SK-N-SH treated with all-trans-retinoic acid at 6 μM for 48 hours (cell line): ENCODE measurements around the gene SLC2A6.

ENCODE experiments used
- ATAC-seq: fragments of 200-7000 bp; cut with Tn5 transposase; 3 replicates; pipeline ENCODE4 v1.9.1; 2020; ENCODE audit warnings: mild to moderate bottlenecking, moderate library complexity
- ARNTL ChIP-seq: fragments of 450-650 bp; formaldehyde crosslinking; IDR thresholded peaks from 2 replicates; pipeline ENCODE4 v1.5.0; 2020; ENCODE audit warnings: low read depth, mild to moderate bottlenecking, moderate library complexity, borderline replicate concordance
- BACH2 ChIP-seq: fragments of 250-450 bp; sonication (Bioruptor Pico); IDR thresholded peaks from 2 replicates; pipeline ENCODE4 v1.9.0; 2021; ENCODE audit warnings: mild to moderate bottlenecking, borderline replicate concordance
- CSDC2 ChIP-seq: fragments of 250-450 bp; sonication (Bioruptor Pico); IDR thresholded peaks from 2 replicates; pipeline ENCODE4 v1.5.0; 2020; ENCODE audit warnings: mild to moderate bottlenecking, moderate library complexity
- CSRNP3 ChIP-seq: fragments of 250-450 bp; sonication (Bioruptor Pico); IDR thresholded peaks from 2 replicates; pipeline ENCODE4 v1.5.1; 2021; ENCODE audit warnings: mild to moderate bottlenecking, moderate library complexity
- ESRRG ChIP-seq: fragments of 250-450 bp; sonication (Bioruptor Pico); IDR thresholded peaks from 2 replicates; pipeline ENCODE4 v1.6.1; 2021; ENCODE audit warnings: mild to moderate bottlenecking
- GLIS3 ChIP-seq: fragments of 250-450 bp; sonication (Bioruptor Pico); IDR thresholded peaks from 2 replicates; pipeline ENCODE4 v1.5.0; 2020; ENCODE audit warnings: mild to moderate bottlenecking, moderate library complexity
- ISL1 ChIP-seq: fragments of 250-450 bp; sonication (Bioruptor Pico); IDR thresholded peaks from 2 replicates; pipeline ENCODE4 v2.1.2; 2022; ENCODE audit warnings: mild to moderate bottlenecking, moderate library complexity
- OSR1 ChIP-seq: fragments of 250-450 bp; sonication (Bioruptor Pico); IDR thresholded peaks from 2 replicates; pipeline ENCODE4 v1.8.0; 2022; ENCODE audit warnings: moderate library complexity, mild to moderate bottlenecking, inconsistent platforms
- POU6F1 ChIP-seq: fragments of 250-450 bp; sonication (Bioruptor Pico); IDR thresholded peaks from 2 replicates; pipeline ENCODE4 v1.8.0; 2021; ENCODE audit warnings: low read depth, mild to moderate bottlenecking, moderate library complexity, borderline replicate concordance
- PPARA ChIP-seq: fragments of 250-450 bp; sonication (Bioruptor Pico); IDR thresholded peaks from 2 replicates; pipeline ENCODE4 v1.5.0; 2020; ENCODE audit warnings: mild to moderate bottlenecking, borderline replicate concordance
- RARB ChIP-seq: fragments of 250-450 bp; sonication (Bioruptor Pico); IDR thresholded peaks from 2 replicates; pipeline ENCODE4 v1.8.0; 2021; ENCODE audit warnings: mild to moderate bottlenecking, moderate library complexity
- TCF4 ChIP-seq: fragments of 250-450 bp; sonication (Bioruptor Pico); IDR thresholded peaks from 2 replicates; pipeline ENCODE4 v1.8.0; 2021; ENCODE audit warnings: mild to moderate bottlenecking, moderate library complexity, borderline replicate concordance
- TOX ChIP-seq: fragments of 250-450 bp; sonication (Bioruptor Pico); IDR thresholded peaks from 2 replicates; pipeline ENCODE4 v1.8.0; 2021; ENCODE audit warnings: mild to moderate bottlenecking, moderate library complexity, borderline replicate concordance
- TSHZ2 ChIP-seq: fragments of 250-450 bp; sonication (Bioruptor Pico); IDR thresholded peaks from 2 replicates; pipeline ENCODE4 v1.5.0; 2020; ENCODE audit warnings: mild to moderate bottlenecking, moderate library complexity
- ZC3H10 ChIP-seq: fragments of 250-450 bp; sonication (Bioruptor Pico); IDR thresholded peaks from 2 replicates; pipeline ENCODE4 v1.5.1; 2021; ENCODE audit warnings: mild to moderate bottlenecking, moderate library complexity
- ZFP30 ChIP-seq: fragments of 450-650 bp; formaldehyde crosslinking; IDR thresholded peaks from 2 replicates; pipeline ENCODE4 v1.5.0; 2022; ENCODE audit warnings: mild to moderate bottlenecking, moderate library complexity
- ZNF565 ChIP-seq: fragments of 450-650 bp; formaldehyde crosslinking; conservative IDR thresholded peaks from 2 replicates; pipeline ENCODE4 v1.5.0; 2020; ENCODE audit warnings: low read depth, mild to moderate bottlenecking, moderate library complexity
- TF ChIP-seq, protein P1 (sequence below): fragments of 250-450 bp; sonication (Bioruptor Pico); IDR thresholded peaks from 2 replicates; pipeline ENCODE4 v1.5.1; 2020; ENCODE audit warnings: low read depth, mild to moderate bottlenecking, moderate library complexity

The SLC2A6 gene

GRCh38 chr9:133522073-133522910, 43.4 kb upstream of the SLC2A6 start:
- no peak for ATAC-seq
- TF ChIP-seq CSRNP3 (CRISPR knock-in tag) = no peak

GRCh38 chr9:133521122-133522072, 42.5 kb upstream of the SLC2A6 start:
- TF ChIP-seq ZFP30 (no peak), RARB (CRISPR knock-in tag) (no peak), TSHZ2 (CRISPR knock-in tag) (no peak)
- no peak for ATAC-seq

- TF ChIP-seq ZNF565 (CRISPR knock-in tag) = no peak
- TF ChIP-seq CSRNP3 (CRISPR knock-in tag) = no peak
- TF ChIP-seq ESRRG (CRISPR knock-in tag) = no peak
- TF ChIP-seq POU6F1 = no peak
- TF ChIP-seq, protein P1, sequence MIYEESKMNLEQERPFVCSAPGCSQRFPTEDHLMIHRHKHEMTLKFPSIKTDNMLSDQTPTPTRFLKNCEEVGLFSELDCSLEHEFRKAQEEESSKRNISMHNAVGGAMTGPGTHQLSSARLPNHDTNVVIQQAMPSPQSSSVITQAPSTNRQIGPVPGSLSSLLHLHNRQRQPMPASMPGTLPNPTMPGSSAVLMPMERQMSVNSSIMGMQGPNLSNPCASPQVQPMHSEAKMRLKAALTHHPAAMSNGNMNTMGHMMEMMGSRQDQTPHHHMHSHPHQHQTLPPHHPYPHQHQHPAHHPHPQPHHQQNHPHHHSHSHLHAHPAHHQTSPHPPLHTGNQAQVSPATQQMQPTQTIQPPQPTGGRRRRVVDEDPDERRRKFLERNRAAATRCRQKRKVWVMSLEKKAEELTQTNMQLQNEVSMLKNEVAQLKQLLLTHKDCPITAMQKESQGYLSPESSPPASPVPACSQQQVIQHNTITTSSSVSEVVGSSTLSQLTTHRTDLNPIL = no peak
- TF ChIP-seq ZFP30 = no peak
- no peak for TF ChIP-seq TOX (CRISPR knock-in tag)
- TF ChIP-seq BACH2 (CRISPR knock-in tag) = no peak
- no peak for TF ChIP-seq PPARA
- TF ChIP-seq CSDC2 (CRISPR knock-in tag) = no peak
- TF ChIP-seq ISL1 (CRISPR knock-in tag) = no peak
- TF ChIP-seq TCF4 = no peak
- no peak for TF ChIP-seq TSHZ2 (CRISPR knock-in tag)
- TF ChIP-seq OSR1 (CRISPR knock-in tag) = no peak
- TF ChIP-seq ZC3H10 (CRISPR knock-in tag) = no peak
- no peak for TF ChIP-seq GLIS3 (CRISPR knock-in tag)
- TF ChIP-seq ARNTL (CRISPR knock-in tag) = no peak
- TF ChIP-seq RARB (CRISPR knock-in tag) = no peak
- TF ChIP-seq, all 23 proteins: peak for 0
Observed at GRCh38 chr9:133520121-133520835, 41.4 kb upstream of the SLC2A6 start.

More at GRCh38 chr9:133520121-133520835, 41.4 kb upstream of the SLC2A6 start:
- ATAC-seq = no peak
